Fibroblast of gingiva (primary cell): ENCODE results near the gene GRAMD4.
A peak's percentile ranks its signal among the peaks of the same experiment; 100 is the strongest.

Experiments used
- DNase-seq: peaks from one replicate; pipeline ENCODE4 v3.0.0-alpha.2; 2011; ENCODE audit warnings: low read depth

The GRAMD4 gene

DNA sequence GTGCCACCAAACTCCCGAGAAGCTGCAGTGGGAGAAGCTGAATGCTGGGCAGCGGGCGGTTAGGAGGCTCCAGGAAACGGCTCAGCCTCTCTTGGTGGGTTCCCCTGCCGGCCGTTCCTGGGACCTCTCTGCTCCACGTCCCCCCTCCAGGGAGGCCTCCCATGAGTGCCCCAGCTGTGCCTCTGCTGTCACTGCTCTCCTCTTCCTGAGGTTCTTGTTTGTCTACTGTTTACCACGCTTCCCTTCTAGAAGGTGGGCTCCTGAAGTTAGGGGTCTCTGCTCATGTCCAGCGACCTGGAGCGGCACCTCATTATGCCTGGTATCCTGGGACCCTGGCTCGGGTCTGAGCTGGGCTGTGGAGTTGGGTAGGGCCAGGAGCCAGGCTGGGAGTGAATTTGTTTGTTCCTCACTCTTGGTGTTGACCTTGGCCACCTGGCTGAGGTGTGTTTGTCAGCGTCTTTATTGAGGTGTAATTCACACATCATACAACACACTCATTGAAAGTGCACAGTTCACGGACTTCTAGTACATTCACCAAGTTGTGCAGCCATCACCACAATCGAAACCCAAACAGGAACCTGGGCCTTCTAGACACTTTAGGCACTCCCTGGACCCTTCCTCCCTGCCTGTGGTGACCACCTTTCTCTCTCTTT is 37.8 kb upstream of the GRAMD4 start:
- no peak for DNase-seq

DNA sequence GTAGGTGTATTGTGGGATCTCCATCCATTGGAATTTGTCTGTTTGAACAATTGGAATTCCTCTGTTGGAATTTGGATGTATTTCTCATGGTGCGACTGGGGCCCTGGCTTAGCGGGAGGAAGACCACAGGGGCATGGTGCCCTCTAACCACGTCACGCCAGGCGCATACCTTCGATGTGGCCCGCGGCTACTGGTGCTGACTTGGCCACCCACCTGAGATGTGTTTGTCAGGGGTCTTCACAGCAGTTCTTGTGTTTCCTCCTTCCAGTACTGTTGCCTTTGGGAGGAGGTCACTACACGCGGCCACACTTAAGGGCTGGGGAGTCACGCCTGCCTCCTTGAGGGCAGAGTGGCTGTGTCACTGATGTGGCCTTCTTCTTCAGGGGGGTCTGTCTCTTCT is 36.6 kb upstream of the GRAMD4 start:
- no peak for DNase-seq

DNA sequence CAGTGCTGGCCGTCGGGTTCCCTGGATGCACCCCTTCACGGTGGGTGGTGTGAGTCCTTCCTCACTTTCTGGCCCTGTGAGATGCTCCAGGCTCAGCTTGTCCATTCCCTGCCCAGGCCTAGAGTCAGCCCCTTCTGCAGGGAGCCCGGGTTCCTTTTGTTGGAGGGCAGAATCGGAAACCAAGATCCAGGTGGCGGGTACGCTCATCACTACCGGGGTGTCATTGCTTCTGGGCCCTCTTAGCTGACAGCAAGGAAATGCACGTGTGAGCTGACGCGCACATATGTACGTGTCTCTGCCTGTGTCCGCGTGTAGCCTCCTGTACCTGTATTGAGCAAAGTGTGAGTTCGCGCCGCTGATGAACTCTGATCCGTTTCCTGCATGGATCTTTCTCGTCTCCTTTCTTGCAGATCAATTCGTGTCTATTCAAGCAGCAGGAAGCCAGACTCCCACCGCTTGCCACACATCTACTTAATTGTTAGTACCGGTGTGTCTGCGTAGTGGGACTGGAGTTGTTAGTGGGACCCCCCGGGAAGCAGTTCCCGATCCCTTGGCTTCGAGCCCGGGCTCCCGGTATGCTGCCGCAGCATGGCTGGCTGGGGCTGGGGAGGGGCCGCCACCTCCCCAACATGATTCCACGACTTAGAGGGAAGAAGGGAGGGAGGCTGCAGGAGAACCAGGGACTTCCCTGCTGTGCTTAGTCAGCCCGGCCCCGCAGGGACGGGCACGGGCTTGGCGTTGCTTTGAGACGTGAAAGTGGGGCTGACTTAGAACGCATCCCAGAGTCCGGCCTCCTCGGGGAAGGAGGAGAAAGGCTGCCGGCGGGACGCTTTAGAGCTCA is 35.9 kb upstream of the GRAMD4 start:
- DNase-seq: no peak

DNA sequence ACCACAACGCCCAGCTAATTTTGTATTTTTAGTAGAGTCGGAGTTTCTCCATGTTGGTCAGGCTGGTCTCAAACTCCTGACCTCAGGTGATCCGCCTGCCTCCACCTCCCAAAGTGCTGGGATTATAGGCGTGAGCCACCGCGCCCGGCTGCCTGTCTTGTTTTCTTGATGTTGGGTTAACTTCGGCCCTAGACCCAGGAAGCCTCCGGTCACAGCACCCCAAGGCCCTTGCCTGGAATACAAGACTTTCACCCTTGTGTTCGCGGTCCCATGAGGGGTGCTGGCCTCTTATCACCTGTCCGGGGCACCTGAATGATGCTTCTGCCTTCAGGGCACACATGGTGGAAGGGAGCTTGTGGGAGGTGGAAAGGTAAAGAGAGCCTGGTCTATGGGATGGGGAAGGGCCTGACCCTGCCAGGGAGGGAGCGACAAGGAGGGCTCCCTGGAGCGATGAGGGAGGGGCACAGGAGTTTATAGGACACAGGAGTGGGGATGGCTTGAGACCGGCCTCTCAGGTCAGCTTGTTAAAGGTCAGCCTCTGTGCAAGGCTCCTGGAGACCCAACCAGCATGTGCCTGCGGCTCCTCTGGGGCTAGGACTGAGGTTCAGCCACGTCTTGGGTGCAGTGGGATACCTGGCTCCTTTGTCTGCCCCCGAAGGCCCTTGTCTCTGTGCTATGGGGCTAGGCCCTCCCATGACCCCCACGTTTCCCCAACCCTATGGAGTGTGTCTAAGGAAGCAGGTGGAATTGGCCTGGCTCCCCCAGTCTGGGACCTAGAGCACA is 34.7 kb upstream of the GRAMD4 start:
- no peak for DNase-seq

DNA sequence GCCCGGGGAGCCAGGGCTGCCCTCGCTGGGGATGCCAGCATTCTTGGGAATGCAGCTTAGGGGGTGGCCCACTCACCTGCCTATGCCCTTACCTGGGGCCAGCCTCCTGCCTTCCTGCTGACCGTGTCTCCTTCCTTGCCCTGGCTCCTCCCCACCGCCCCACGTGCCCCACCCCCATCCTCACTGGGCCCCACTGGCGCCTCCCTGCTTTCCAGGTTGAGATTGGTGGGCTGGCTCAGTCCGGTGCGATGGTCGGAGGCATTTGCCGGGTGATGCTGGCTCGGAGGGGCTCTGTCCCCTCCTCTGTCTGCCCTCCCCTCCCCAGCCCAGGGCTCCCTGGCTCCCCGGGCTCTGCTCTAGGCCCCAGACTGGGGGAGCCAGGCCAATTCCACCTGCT is 34.1 kb upstream of the GRAMD4 start:
- no peak for DNase-seq

DNA sequence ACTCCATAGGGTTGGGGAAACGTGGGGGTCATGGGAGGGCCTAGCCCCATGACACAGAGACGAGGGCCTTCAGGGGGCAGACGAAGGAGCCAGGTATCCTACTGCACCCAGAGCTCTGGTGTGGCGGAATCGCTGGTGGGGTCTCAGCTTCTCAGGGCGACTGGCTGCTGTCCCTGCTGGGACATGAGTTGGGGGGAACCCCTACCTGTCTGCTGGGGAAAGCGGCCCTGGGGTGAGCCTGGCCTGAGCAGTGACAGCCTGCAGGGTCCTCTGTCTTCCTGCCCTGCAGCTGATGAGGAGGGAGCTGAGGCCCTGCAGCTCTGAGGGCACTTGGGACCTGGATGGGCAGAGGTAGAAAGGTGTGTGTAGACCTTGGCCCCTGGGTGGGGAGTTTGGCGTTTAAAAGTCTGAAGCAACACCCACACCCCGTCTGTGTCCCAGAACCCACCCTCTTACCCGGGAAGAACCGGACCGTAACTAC is 33.6 kb upstream of the GRAMD4 start:
- DNase-seq: no peak

DNA sequence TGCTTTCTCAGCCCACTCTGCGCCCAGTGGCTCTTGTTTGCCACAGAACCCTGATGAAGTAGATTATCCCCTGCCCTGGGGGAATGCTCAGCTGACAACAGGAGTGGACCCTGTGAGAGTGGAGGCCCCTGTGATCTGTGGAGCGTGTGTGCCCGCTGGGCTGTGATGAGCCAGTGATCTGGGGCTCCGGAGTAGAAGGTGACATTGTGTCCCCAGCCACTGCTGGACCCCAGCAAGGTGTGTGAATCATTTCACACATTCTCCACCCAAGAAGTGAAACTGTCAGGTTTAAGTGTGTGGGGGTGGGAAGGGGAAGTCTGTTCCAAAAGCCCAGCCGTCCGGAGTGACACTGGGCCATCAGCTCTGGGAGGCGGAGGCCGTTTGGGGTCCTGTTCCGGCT is 33.1 kb upstream of the GRAMD4 start:
- DNase-seq: no peak

DNA sequence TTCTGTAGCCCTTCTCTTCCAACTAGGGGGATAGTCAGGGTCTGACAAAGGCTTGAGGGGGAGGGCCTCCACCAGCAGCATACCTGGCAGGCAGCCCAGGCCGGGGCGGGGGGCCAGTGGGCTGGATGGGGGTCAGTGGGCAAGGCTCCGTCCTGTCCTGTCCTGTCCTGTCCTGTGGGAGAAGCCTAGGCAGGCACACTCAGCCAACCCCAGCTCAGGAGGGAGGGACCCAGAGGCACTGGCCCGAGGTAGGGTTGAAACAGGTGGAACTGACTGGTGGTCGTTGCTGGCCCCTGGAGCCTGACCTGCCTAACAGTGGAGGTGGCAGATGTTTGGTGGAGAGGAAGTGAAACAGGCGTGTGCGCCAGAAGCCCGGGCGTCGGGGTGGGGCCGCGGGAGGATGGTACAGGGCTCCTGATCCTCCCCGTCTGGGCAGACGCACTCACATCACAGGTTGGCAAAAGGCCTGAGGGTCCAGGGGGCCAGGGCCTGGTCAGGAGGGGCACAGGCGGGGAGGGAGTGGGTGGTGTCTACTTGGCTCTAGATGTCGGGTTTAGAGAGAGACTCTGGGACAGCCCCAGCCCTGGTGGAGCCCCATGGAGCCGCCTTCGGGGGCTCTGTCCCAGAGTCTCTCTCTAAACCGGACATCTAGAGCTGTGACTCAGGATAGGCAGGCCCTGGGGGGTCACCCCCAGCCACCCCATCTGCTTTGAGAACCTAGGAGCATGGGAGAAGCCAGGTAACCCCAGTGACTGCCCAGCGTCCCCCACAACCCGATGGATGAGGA is 32.5 kb upstream of the GRAMD4 start:
- no peak for DNase-seq

DNA sequence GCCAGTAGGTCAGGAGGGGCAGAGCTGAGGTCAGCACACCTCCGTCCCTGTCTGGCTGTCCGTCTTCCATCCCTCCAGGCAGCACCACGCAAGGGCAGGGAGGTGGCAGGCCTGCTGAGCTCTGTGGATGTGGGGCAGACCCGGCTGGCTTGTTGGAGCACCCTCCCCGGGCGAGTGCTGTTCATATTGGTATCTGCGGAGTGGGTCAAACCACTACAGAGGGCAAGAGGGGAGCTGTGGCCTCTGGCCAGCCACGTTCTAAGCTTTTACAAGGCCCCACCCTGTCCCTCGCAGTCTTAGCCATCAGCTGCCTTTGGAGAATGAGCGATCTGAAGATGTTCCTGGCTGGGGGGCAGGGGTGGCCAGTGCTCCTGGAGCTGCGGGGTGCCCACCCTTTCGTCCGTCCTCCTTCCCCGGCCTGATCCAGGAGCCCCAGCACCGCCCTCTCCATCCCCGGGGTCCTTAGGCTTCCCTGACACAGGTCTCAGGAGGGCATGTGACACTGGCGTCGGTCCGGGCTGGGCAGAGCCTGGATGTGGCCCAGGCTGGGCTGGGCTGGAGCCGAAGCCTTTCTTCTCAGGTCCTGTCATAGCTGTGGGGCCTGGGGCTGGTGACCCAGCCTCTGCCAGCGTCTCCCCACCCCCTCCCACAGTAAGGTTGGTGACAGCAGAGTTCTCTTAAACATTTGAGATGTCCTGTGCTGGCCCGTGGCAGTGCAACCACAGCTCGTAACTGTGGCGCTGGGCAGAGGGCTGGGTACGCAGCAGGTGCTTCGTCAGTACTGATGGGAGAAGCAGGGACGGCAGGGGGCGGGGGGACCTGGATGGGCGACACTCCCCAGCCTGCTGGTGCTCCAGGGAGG is 31.7 kb upstream of the GRAMD4 start:
- no peak for DNase-seq

DNA sequence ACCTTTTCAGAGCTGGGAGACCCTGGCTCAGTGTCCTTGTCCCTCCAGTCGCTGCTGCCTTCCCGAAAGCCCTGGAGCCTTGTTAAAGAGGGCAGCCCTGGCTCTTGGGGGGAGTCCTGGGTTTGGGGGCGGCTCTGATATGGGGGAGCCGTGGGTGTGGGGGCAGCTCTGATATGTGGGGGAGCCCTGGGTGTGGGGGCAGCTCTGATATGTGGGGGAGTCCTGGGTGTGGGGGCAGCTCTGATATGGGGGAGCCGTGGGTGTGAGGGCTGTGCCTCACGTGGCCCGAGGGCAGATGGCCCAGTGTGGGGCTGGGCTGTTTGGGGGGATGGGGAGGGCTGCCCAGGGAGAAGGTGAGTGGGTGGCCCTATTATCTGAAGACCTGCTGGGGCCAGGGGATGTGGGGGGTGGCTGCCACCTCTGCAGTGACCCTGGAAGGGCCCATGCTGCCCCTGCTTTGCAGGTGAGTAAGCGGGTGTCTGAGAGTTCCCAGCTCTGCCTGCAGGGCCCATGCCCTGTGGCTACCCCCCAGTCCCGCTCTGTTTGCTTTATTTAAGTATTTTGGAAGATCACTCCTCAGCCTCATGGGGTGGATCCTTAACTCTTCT is 30.9 kb upstream of the GRAMD4 start:
- DNase-seq: no peak

DNA sequence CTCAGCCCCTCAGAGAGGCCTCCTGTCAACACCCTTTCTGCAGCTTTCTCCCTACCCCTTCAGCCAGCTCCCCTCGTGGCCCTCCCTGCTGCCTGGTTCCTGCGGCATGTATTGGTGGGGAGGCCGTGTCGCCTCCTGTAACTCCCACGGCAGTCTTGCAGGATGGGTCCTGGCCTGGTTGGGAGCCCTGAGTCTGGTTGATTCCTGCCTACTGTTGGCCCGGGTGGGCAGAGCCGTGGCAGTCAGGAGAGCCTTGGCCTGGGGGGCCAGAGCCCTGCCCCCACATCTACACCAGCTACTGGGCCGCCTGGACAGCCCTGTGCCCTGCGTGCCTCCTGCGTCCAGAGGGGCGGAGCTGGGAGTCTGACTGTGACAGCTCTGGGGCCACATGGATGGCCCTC is 30.3 kb upstream of the GRAMD4 start:
- DNase-seq: no peak

DNA sequence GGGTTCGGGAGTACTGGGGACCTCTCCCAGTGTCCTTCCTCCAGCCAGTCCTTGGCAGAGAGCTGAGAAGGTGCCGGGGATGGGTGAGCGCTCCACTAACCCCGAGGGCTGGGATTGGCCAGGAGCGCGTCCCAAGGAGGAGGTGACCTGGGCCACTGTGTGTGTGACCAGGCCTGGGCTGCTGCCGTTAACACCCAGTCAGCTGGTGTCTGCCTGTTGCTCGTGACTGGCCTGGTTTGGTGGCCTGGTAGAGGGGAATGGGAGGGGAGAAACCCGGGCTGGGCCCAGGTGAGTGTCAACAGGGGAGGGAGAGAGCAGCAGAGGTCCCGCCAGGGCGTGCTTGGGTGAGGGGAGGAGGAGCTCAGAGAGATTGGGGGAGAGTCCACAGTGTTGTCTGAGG is 29.9 kb upstream of the GRAMD4 start:
- DNase-seq: no peak

DNA sequence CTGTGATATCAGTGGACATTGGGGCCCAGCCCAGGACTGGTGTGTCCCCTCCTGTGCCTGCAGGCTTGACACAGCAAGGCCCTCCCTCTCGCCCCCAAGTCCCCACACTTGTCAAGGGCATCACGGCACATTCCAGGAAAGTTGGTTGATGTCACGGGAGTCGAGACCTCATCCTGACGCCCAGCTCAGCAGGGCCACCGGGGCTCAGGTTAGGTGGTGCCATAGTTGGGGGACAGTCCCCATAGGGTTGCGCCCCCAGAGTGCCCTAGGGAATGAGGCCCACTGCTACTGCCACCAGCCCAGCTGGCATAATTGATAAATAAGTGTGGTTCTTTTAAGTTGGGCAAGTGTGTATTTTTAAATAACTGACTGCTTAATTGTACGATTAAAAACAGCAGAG is 28.3 kb upstream of the GRAMD4 start:
- DNase-seq: no peak

DNA sequence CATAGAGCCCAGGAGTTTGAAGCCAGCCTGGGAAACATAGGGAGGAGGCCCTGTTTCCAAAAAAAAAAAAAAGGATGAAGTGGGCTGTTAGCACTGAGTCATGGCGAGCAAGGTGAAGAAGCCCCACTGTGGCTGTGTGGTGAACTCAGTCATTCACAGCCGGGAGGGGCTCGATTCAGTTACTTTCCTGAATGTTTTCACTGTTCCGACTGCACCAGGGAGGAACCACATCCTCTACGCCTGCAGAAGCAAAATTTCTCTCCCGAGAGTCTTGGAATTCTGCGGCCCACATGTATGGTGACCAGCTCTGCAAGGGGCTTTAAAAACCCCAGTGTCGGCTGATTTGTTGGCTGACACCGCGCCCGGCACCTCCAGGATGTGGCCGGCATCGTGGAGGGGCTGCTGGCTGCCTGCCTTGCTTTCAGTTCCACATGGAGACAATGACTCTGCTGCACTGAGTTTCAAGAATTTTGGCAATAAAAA is 27.8 kb upstream of the GRAMD4 start:
- DNase-seq: peak; percentile 35

DNA sequence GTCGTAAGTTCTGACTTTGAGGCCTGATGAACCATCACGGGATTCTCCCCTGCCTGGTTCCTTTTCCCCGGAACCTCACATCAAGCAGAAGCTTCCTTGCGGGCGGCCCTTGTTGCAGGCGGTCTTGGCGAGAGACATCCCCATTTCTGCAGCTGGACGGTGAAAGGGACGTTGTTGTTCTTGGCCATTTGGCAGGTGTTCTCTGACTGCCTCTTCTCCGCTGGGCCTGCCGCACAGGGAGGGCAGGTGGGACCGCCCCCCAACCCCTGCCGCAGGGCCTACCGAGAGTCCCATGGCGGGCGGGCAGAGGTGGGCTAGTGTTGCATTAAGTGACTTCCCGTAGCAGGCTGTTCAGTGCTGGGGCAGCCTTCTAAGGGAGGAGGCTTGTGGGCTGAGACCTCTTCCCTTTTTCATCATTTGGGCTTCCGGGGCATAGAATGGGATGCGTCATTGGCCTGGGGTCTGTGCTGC is 26.9 kb upstream of the GRAMD4 start:
- no peak for DNase-seq

DNA sequence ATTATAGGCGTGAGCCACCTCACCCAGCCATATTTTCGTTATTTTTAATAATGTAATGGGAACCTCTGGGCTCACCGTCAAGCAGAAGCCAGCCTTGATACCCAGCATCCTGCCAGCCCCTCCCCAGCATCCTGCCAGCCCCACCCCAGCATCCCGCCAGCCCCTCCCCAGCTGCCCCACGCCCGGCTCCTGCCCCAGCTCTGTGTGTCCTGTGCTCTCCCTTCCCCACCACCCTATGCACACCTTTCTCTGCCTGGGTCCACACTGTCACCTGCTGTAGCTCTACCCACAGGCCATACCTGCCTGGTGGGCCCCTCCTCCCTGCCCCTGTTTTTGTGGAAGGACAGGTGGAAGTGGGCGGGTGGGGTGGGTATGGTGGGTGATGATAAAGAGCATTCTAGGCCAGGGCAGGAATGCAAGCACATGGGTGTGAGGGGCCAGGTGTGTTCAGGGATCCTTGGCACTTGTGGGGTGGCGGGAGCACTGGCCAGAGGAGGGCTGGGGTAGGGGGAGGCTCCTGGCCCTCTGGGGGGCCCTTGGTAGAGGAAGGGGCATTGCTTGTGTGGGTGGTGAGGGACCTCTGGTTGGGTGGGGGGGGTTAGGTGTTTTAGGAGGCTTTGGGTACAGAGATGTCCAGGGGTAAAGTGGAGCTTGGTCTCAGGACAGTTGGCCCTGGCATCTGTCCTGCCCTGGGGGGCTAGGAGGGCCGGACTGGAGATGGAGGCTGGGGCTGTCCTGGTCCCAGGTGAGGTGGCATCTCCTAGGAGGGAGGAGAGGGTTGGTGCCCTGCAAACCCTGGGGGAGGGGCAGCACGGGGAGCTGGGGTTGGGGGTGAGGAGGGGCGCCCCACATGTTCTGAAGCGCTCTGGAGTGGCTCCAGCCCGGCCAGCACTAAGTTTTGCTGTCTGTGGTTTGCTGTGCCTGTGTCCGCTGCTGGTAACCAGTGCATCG is 25.9 kb upstream of the GRAMD4 start:
- DNase-seq: no peak

DNA sequence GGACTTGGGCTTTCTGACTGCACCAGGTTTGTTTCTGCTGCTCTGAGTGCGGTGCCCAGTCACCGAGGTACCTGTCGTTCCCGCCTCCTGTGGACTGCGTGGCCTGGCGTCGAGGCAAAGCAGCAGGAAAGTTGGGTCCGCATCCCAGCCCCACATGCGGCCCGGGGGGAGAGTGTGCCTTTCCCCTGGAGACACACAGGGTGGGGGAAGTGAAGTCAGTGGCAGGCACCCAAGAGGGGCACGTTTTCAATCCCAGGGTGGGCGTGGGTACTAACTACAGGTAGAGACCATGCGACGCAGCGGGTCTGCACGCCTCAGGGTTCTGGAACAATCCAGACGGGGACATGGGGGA is 25.3 kb upstream of the GRAMD4 start:
- no peak for DNase-seq

DNA sequence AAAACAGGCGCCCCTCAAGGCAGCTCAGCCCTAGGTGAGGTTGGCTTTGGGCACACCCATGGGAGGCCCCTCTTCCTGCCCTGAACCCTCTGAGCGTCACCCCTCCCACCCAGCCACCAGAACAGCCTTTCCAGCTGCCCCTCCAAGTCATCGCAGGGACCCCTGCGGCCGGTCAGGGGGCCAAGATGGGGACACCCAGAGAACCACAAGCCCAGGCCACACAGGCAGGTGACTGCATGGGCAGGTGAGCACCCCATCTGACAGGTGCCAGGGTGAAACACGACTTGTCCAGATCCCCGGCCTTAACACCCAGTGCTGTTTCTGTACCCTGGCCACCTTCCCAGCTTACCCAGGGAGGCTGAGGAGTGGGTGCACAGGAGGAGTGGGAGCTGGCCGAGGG is 24.6 kb upstream of the GRAMD4 start:
- no peak for DNase-seq

DNA sequence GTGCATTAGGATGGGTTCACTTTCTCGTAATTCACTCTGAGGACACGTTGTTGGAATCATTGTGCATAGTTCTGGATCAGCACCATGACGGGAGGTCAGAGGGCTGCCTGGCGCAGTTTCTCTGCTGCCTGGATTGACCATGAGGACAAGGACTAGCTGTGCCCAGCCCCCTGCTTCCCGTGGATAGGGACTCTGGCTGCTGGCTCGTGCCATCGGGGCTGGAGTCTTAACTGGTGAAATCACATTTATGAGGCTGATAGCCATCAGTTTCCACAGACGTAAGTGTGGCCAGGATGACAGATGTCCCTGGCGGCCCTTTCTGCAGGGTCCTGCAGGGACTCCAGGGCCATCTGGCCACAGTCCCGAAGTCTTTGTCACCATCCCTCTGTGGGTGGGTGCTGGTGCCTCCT is 24.1 kb upstream of the GRAMD4 start:
- peak; percentile 85 for DNase-seq
